Natural killer cell (primary cell): ENCODE results near the gene CR1. TPM values are rescaled to one million over a fixed set of nuclear protein-coding genes. Genes with fewer than 3 reads are reported as not detected.
"Not testable (repeated sequence)": the region's sequence is repeated elsewhere in the genome, so short reads cannot be mapped to it uniquely, and the experiment has no call there.

Experiments
- ATAC-seq, 3 donors: fragments of 150-1000 bp in 2 of 3; fragments of 200-7000 bp in 1 of 3; cut with Tn5 transposase; 1 replicate in 1 of 3; 2 replicates in 2 of 3; pipeline ENCODE4 v1.10.0; 2021; ENCODE audit warnings: mild to moderate bottlenecking in 2 of 3, moderate library complexity in 2 of 3
- DNase-seq, 2 donors: peaks; one replicate each; pipeline versions ENCODE4 v3.0.0 to v3.0.0-alpha.2; 2013 to 2021; ENCODE audit warnings: mixed read lengths in 1 of 2
- H3K27ac ChIP-seq: one replicate; pipeline ENCODE4 v1.5.1; 2013; ENCODE audit warnings: mild to moderate bottlenecking, low read length
- H3K27me3 ChIP-seq: one replicate; pipeline ENCODE4 v1.6.1; 2013; ENCODE audit warnings: low read length; ENCODE audit not compliant: control insufficient read depth, insufficient read depth
- H3K36me3 ChIP-seq: one replicate; pipeline ENCODE4 v1.6.1; 2013; ENCODE audit warnings: low read length; ENCODE audit not compliant: control insufficient read depth, insufficient read depth
- H3K4me1 ChIP-seq: one replicate; pipeline ENCODE4 v1.6.1; 2013; ENCODE audit warnings: low read length; ENCODE audit not compliant: control insufficient read depth, insufficient read depth
- H3K4me3 ChIP-seq: one replicate; pipeline ENCODE4 v1.5.1; 2013; ENCODE audit warnings: low read length
- H3K9me3 ChIP-seq: one replicate; pipeline ENCODE4 v1.6.1; 2013; ENCODE audit warnings: low read length; ENCODE audit not compliant: control insufficient read depth, insufficient read depth
- H3K27ac Mint-ChIP-seq, 2 donors: one replicate each; pipeline ENCODE4 v1.8.0; 2022; ENCODE audit warnings: mild to moderate bottlenecking in 2 of 2, mixed read lengths in 2 of 2, moderate library complexity in 1 of 2
- H3K27me3 Mint-ChIP-seq, 2 donors: one replicate each; pipeline ENCODE4 v1.8.0; 2022; ENCODE audit warnings: low read depth in 2 of 2, mixed read lengths in 2 of 2
- H3K36me3 Mint-ChIP-seq: one replicate; pipeline ENCODE4 v1.8.0; 2022; ENCODE audit warnings: mixed read lengths
- H3K4me1 Mint-ChIP-seq, 2 donors: one replicate each; pipeline ENCODE4 v1.8.0; 2022; ENCODE audit warnings: mixed read lengths in 2 of 2
- H3K4me3 Mint-ChIP-seq: one replicate; pipeline ENCODE4 v1.8.0; 2022; ENCODE audit warnings: mild to moderate bottlenecking, moderate library complexity, mixed read lengths
- H3K9me3 Mint-ChIP-seq, 2 donors: one replicate each; pipeline ENCODE4 v1.8.0; 2022; ENCODE audit warnings: mixed read lengths in 2 of 2
- WGBS: methylation state at CpG from one replicate; pipeline ENCODE4 v1.1.7; 2013; ENCODE audit warnings: missing lambda C conversion rate; ENCODE audit not compliant: insufficient coverage; 5-methylcytosine and 5-hydroxymethylcytosine counted together
- intact Hi-C: fragments of 100-400 bp; cut with micrococcal nuclease; formaldehyde crosslinking; loops from one replicate; pipeline ENCODE4 v1.14.2; 2022
- total RNA-seq, 4 donors: library from RNA; stranded (reverse); fragments of 120-200 nt in 1 of 4; gene quantifications; one replicate each; pipeline versions ENCODE4 v1.2.3 to v1.2.4, GENCODE V29; 2013 to 2022
- TF ChIP-seq, protein P1 (sequence below): fragments of 200-600 bp; IDR thresholded peaks from one replicate; pipeline ENCODE4 v1.8.0; 2022; ENCODE audit warnings: antibody characterized with exemption

The CR1 gene
- total RNA-seq, 3 donors from 2014 or later (not counting 1 experiment from before 2014, with no cell fraction given) = 1.5 to 39.4 (median 2.6) TPM

DNA sequence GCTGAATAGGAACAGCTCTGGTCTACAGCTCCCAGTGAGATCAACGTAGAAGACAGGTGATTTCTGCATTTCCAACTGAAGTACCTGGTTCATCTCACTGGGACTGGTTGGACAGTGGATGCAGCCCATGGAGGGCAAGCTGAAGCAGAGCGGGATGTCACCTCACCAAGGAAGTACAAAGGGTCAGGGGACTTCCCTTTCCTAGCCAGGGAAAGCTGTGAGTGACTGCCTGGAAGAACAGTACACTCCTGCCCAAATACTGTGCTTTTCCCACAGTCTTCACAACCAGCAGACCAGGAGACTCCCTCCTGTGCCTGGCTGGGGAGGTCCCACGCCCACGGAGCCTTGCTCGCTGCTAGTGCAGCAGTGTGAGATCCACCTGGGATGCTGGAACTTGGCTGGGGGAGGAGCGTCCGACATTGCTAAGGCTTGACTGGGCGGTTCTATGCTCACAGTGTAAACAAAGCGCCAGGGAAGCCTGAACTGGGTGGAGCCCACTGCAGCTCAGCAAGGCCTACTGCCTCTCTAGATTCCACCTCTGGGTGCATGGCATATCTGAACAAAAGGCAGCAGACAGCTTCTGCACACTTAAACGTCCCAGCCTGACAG is 163.7 kb downstream of the CR1 start:
- no peak overlapping the region for H3K27ac ChIP-seq
- H3K4me3 ChIP-seq = no peak overlapping the region
- H3K36me3 Mint-ChIP-seq = no peaks in the 10 kb centered on the region
- H3K9me3 ChIP-seq = no peaks in the 10 kb centered on the region
- ATAC-seq = no peak
- 77% methylated on average over 10 of the region's 10 CpGs for WGBS
- H3K27ac Mint-ChIP-seq = no peak overlapping the region
- H3K27me3 Mint-ChIP-seq = peaks cover 18 to 20% of the 10 kb centered on the region in 2 donors
- no peak for DNase-seq
- TF ChIP-seq, protein P1, sequence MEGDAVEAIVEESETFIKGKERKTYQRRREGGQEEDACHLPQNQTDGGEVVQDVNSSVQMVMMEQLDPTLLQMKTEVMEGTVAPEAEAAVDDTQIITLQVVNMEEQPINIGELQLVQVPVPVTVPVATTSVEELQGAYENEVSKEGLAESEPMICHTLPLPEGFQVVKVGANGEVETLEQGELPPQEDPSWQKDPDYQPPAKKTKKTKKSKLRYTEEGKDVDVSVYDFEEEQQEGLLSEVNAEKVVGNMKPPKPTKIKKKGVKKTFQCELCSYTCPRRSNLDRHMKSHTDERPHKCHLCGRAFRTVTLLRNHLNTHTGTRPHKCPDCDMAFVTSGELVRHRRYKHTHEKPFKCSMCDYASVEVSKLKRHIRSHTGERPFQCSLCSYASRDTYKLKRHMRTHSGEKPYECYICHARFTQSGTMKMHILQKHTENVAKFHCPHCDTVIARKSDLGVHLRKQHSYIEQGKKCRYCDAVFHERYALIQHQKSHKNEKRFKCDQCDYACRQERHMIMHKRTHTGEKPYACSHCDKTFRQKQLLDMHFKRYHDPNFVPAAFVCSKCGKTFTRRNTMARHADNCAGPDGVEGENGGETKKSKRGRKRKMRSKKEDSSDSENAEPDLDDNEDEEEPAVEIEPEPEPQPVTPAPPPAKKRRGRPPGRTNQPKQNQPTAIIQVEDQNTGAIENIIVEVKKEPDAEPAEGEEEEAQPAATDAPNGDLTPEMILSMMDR = no peak
- intact Hi-C loops = loop anchor here (10.0 kb wide), 1 partner anchor 135 kb away; no protein-coding TSS in a partner anchor
- no peaks in the 10 kb centered on the region for H3K4me1 Mint-ChIP-seq
- no peaks in the 10 kb centered on the region for H3K27me3 ChIP-seq
- H3K4me3 Mint-ChIP-seq = no peak overlapping the region
- no peaks in the 10 kb centered on the region for H3K36me3 ChIP-seq
- H3K9me3 Mint-ChIP-seq = no peaks in the 10 kb centered on the region
- H3K4me1 ChIP-seq = no peaks in the 10 kb centered on the region

DNA sequence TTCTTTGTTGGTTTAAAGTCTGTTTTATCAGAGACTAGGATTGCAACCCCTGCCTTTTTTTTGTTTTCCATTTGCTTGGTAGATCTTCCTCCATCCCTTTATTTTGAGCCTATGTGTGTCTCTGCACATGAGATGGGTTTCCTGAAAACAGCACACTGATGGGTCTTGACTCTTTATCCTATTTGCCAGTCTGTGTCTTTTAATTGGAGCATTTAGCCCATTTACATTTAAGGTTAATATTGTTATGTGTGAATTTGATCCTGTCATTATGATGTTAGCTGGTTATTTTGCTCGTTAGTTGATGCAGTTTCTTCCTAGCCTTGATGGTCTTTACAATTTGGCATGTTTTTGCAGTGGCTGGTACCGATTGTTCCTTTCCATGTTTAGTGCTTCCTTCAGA is 165.5 kb downstream of the CR1 start:
- H3K27ac Mint-ChIP-seq, H3K27me3 ChIP-seq, H3K9me3 ChIP-seq, H3K4me1 ChIP-seq, H3K27ac ChIP-seq, H3K36me3 ChIP-seq, H3K9me3 Mint-ChIP-seq, H3K4me3 Mint-ChIP-seq, intact Hi-C loops, DNase-seq, H3K4me1 Mint-ChIP-seq, H3K36me3 Mint-ChIP-seq, ATAC-seq, H3K4me3 ChIP-seq: not testable (repeated sequence)
- H3K27me3 Mint-ChIP-seq = peaks cover 22 to 29% of the 10 kb centered on the region in 2 donors
- WGBS = no CpG with 5 or more reads among the region's 2 CpGs

DNA sequence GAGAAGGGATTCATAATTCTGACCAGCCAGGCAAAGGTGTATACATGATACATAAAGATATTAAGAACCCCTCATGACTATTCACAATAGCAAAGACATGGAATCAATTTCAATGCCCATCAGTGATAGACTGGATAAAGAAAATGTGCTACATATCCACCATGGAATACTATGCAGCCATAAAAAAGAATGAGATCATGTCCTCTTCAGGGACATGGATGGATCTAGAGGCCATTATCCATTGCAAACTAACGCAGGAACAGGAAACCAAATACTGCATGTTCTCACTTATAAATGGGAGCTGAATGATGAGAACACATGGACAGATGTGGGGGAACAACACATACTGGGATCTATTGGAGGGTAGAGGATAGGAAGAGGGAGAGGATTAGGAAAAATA is 170.4 kb downstream of the CR1 start:
- H3K4me3 ChIP-seq = no peak overlapping the region
- H3K4me1 ChIP-seq = no peaks in the 10 kb centered on the region
- H3K4me1 Mint-ChIP-seq = no peaks in the 10 kb centered on the region
- H3K9me3 ChIP-seq = no peaks in the 10 kb centered on the region
- H3K27ac ChIP-seq = no peak overlapping the region
- peaks cover 3% of the 10 kb centered on the region for H3K27me3 ChIP-seq
- H3K27ac Mint-ChIP-seq = no peak overlapping the region
- DNase-seq (no peak), ATAC-seq (no peak)
- TF ChIP-seq, protein P1 = no peak
- no peak overlapping the region for H3K4me3 Mint-ChIP-seq
- no peaks in the 10 kb centered on the region for H3K36me3 Mint-ChIP-seq
- intact Hi-C loops = no loop called here
- 100% methylated on average over 1 of the region's 1 CpG for WGBS
- no peaks in the 10 kb centered on the region for H3K9me3 Mint-ChIP-seq
- H3K27me3 Mint-ChIP-seq = peaks cover 47 to 60% of the 10 kb centered on the region in 2 donors
- H3K36me3 ChIP-seq = no peaks in the 10 kb centered on the region

DNA sequence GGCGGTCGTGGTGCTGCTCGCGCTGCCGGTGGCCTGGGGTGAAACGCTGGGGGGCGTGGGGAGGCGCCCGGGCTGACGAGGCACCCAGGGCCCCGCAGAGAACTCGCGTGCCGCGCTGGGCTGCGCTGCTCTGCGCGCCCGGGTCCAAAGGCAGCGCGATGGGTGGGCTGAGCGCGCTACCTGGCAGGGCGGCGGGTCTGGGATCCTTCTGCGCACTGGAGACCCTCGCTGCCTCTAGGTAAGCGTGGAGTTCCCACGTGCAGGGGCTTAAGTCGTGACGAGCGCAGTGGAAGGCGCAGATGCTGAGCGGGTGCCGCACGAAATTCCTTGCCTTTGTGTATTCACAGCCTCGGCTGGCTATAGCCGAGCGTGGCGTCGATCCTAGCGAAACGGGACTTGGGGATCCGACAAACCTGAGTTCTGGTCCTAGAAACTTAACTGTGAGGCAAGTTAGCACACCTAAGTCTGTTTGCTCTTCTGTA is 173.6 kb downstream of the CR1 start:
- Mint-ChIP-seq H3K27ac (no peak overlapping the region), H3K4me1 (no peaks in the 10 kb centered on the region)
- 13% methylated on average over 44 of the region's 44 CpGs for WGBS

More for the DNA sequence above, 173.6 kb downstream of the CR1 start:
- no peak overlapping the region for H3K4me3 Mint-ChIP-seq
- H3K36me3 Mint-ChIP-seq = no peaks in the 10 kb centered on the region
- Histone ChIP-seq H3K27ac (no peak overlapping the region), H3K9me3 (no peaks in the 10 kb centered on the region), H3K4me3 (no peak overlapping the region), H3K36me3 (no peaks in the 10 kb centered on the region), H3K4me1 (no peaks in the 10 kb centered on the region), H3K27me3 (peaks cover 5% of the 10 kb centered on the region)
- ATAC-seq = no peak
- DNase-seq = no peak
- intact Hi-C loops = no loop called here
- H3K9me3 Mint-ChIP-seq = no peaks in the 10 kb centered on the region
- TF ChIP-seq, protein P1 = no peak
- peaks cover 50 to 67% of the 10 kb centered on the region in 2 donors for H3K27me3 Mint-ChIP-seq
